Thyroid gland (tissue), 4 donors: Measurements from ENCODE around the gene ALDH1A2. TPM values are rescaled to one million over a fixed set of nuclear protein-coding genes. Genes with fewer than 3 reads are reported as not detected.

Experiments used
- DNase-seq, 2 donors: peaks; one replicate each; pipeline ENCODE4 v3.0.0-alpha.2; 2019
- H3K27ac ChIP-seq, 3 donors: fragments of 200-600 bp; sonication (generic); 1 replicate in 2 of 3; 2 replicates in 1 of 3; pipeline ENCODE4 v1.5.1; 2016 to 2019; ENCODE audit warnings: mild to moderate bottlenecking in 1 of 3, moderate library complexity in 1 of 3
- H3K27me3 ChIP-seq: fragments of 200-600 bp; sonication (generic); one replicate; pipeline ENCODE4 v1.5.1; 2019
- H3K36me3 ChIP-seq, 2 donors: fragments of 200-600 bp; sonication (generic); one replicate each; pipeline ENCODE4 v1.5.1; 2016 to 2019
- H3K4me1 ChIP-seq, 2 donors: fragments of 200-600 bp; sonication (generic); one replicate each; pipeline ENCODE4 v1.5.1; 2017 to 2019
- H3K4me3 ChIP-seq, 3 donors: fragments of 200-600 bp; sonication (generic); replicated peaks in 1 of 3; 1 replicate in 2 of 3; 2 replicates in 1 of 3; pipeline ENCODE4 v1.5.1; 2016; ENCODE audit warnings: mild to moderate bottlenecking in 1 of 3
- H3K9me3 ChIP-seq: fragments of 200-600 bp; sonication (generic); one replicate; pipeline ENCODE4 v1.5.1; 2017
- POLR2A ChIP-seq, 2 donors: fragments of 450-650 bp; IDR thresholded peaks; one replicate each; pipeline ENCODE4 v1.6.1; 2017; ENCODE audit warnings: antibody characterized with exemption in 2 of 2, mild to moderate bottlenecking in 2 of 2, moderate library complexity in 1 of 2
- WGBS, 2 donors: methylation state at CpG; one replicate each; pipeline ENCODE4 v1.1.5; 2017; 5-methylcytosine and 5-hydroxymethylcytosine counted together
- intact Hi-C: fragments of 100-400 bp; cut with DNase I; formaldehyde crosslinking; loops from one replicate; pipeline ENCODE4 v1.15.1; 2023
- total RNA-seq, 4 donors: library from RNA; depleted of rRNA; stranded (reverse); fragments of >200 nt; gene quantifications; one replicate each; pipeline ENCODE4 v1.2.3, GENCODE V29; 2016
- TF ChIP-seq, protein P1 (sequence below), 6 experiments: fragments of 200-600 bp in 3 of 6; fragments of 450-650 bp in 3 of 6; sonication (generic) in 3 of 6; IDR thresholded peaks; one replicate each; pipeline ENCODE4 v1.5.1; 2016 to 2019; ENCODE audit warnings: antibody characterized with exemption in 6 of 6, mild to moderate bottlenecking in 2 of 6, inconsistent platforms in 1 of 6, moderate library complexity in 1 of 6

Gene ALDH1A2
- total RNA-seq, 4 donors from 2014 or later: 0.98 to 12.4 (median 7.3) TPM

DNA sequence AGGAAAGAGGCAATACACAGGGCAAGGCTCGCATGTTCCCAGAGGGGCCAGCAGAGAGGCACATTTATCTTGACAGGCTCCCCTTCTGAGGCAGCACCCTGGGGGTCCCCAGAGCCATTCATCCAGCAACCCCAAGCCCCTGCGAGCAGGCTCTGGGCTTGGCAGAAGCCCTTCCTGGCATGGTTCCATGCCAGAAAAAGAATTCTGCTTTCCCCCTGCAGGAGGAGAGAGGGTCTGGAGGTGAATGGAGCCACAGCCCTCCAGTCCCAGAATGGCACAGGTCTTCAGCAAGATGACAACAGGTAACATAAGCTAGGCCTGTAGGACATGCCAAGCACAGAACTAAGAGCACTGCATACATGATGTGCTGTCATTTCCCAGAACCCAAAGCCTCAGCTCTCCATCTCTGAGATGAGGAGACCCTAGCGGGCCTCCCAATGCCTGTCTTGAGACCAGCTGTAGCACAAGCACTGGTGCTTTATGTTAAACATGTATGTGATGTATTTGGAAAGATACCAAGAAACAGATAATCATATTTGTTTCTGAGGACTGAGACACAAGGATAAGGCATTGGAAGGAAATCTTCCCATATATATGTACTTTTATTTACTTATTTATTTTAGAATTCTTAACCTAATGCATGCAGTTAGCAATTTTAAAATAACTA is 121.6 kb downstream of the ALDH1A2 start:
- Histone ChIP-seq H3K27me3 (no peaks in the 10 kb centered on the region), H3K9me3 (no peaks in the 10 kb centered on the region), H3K4me1 (peaks cover 0 to 3% of the 10 kb centered on the region in 2 donors), H3K27ac (no peak overlapping the region), H3K36me3 (no peaks in the 10 kb centered on the region), H3K4me3 (no peak overlapping the region)
- no peak for DNase-seq
- 86 to 100% methylated on average over 2 to 3 of the region's 3 CpGs for WGBS, 2 donors
- TF ChIP-seq, protein P1, sequence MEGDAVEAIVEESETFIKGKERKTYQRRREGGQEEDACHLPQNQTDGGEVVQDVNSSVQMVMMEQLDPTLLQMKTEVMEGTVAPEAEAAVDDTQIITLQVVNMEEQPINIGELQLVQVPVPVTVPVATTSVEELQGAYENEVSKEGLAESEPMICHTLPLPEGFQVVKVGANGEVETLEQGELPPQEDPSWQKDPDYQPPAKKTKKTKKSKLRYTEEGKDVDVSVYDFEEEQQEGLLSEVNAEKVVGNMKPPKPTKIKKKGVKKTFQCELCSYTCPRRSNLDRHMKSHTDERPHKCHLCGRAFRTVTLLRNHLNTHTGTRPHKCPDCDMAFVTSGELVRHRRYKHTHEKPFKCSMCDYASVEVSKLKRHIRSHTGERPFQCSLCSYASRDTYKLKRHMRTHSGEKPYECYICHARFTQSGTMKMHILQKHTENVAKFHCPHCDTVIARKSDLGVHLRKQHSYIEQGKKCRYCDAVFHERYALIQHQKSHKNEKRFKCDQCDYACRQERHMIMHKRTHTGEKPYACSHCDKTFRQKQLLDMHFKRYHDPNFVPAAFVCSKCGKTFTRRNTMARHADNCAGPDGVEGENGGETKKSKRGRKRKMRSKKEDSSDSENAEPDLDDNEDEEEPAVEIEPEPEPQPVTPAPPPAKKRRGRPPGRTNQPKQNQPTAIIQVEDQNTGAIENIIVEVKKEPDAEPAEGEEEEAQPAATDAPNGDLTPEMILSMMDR (IDR thresholded peaks at IDR 0.05): no peak
- TF ChIP-seq POLR2A (IDR thresholded peaks at IDR 0.05): no peak
- intact Hi-C loops: no loop called here

DNA sequence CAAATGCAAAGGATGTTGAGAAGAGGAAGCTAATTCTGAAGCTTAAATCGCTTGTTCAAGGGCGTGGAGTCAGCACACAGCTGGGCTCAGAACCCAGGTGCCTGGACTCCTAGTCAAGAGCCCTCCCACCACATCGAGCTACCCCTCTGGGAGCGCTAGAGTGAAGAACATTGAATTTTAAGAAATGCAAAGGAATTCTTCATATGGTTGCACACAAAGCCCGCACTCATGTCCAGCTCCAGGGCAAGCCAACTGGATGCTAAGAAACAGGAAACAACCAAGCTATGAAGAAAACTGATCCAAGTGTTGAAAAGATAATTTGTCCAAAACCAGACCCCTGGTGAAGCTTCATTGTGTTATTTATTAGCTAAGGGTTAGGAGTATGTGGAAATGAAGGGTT is 122.3 kb downstream of the ALDH1A2 start:
- DNase-seq: no peak
- TF ChIP-seq, protein P1 (IDR thresholded peaks at IDR 0.05): no peak
- no peak for TF ChIP-seq POLR2A (IDR thresholded peaks at IDR 0.05)
- intact Hi-C loops: no loop called here
- Histone ChIP-seq H3K27me3 (no peaks in the 10 kb centered on the region), H3K9me3 (no peaks in the 10 kb centered on the region), H3K27ac (no peak overlapping the region), H3K4me3 (no peak overlapping the region), H3K36me3 (no peaks in the 10 kb centered on the region), H3K4me1 (peaks cover 0 to 3% of the 10 kb centered on the region in 2 donors)
- WGBS, 2 donors: 90 to 94% methylated on average over 5 of the region's 5 CpGs

DNA sequence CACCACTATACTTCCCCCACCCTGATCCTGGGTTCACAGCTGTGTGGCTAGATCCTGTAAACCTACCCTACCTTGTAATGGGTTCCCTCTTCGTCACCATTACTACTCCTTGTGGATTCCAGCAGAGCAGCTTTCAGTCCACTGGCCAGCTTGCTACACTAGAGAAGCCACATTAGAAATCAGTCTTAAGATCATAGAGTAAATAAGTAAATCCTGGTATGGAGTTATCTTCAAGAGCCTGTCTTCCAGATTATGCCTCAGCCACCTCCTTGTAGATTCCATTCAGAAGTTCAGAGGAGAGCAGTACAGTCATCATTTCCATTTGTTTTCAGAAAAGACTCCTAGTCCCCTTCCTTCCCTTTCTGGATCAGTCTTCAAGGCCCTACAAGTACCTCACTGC is 123.7 kb downstream of the ALDH1A2 start:
- intact Hi-C loops: no loop called here
- no peaks in the 10 kb centered on the region for H3K9me3 ChIP-seq
- DNase-seq: no peak
- no peak overlapping the region for H3K27ac ChIP-seq
- no peak overlapping the region for H3K4me3 ChIP-seq
- H3K36me3 ChIP-seq: no peaks in the 10 kb centered on the region
- TF ChIP-seq, protein P1 (IDR thresholded peaks at IDR 0.05): no peak
- TF ChIP-seq POLR2A (IDR thresholded peaks at IDR 0.05): no peak
- WGBS, 2 donors: 88% methylated on average over 1 of the region's 1 CpG
- no peaks in the 10 kb centered on the region for H3K4me1 ChIP-seq
- no peaks in the 10 kb centered on the region for H3K27me3 ChIP-seq

DNA sequence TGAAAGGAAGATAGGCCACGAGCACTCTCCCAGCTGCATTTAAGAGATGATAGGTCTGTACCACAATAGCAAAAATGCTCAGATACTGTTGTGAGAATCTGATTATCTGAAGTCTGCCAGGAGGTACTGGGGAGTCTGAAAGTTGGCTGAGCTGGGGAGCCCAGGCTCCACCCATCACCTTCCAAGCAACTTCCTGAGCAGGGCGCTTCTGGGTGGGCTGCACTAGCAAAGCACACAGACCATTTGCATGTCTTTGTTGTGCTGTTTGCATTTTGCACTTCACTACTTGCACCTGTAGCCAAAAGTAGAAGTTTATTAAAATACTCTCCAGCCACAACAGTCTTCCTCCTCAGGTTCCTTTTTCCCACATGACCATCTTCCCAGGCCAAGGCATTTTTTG is 133.2 kb downstream of the ALDH1A2 start:
- TF ChIP-seq, protein P1 (IDR thresholded peaks at IDR 0.05): no peak
- no peak for TF ChIP-seq POLR2A (IDR thresholded peaks at IDR 0.05)
- intact Hi-C loops: no loop called here
- Histone ChIP-seq H3K4me1 (no peaks in the 10 kb centered on the region), H3K27ac (no peak overlapping the region), H3K36me3 (no peaks in the 10 kb centered on the region), H3K4me3 (no peak overlapping the region), H3K9me3 (no peaks in the 10 kb centered on the region), H3K27me3 (no peaks in the 10 kb centered on the region)
- DNase-seq: no peak
- 85 to 96% methylated on average over 2 of the region's 2 CpGs for WGBS, 2 donors

DNA sequence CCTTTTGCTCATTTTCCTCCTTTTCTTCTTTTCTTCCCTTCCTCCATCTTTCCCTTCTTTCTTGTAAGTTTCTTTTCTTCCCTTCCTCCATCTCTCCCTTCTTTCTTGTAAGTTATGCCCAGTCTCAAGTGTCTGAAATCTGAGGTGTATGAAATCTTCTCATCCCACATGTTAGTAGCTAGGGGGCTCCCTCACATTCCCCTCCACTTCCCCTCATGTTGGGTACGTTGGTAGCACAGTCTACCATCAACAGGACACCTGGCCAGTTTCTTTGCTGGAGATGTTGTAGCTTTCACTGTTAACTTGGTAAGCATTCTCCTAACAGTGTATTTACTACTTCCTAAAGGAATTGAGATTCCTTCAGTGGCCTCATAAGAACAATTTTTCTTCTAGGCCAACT is 133.9 kb downstream of the ALDH1A2 start:
- Histone ChIP-seq H3K27ac (no peak overlapping the region), H3K9me3 (no peaks in the 10 kb centered on the region), H3K27me3 (no peaks in the 10 kb centered on the region), H3K4me1 (no peaks in the 10 kb centered on the region), H3K4me3 (no peak overlapping the region), H3K36me3 (no peaks in the 10 kb centered on the region)
- 84 to 86% methylated on average over 1 of the region's 1 CpG for WGBS, 2 donors
- TF ChIP-seq, protein P1 (IDR thresholded peaks at IDR 0.05): no peak
- no peak for TF ChIP-seq POLR2A (IDR thresholded peaks at IDR 0.05)
- no peak for DNase-seq
- intact Hi-C loops: no loop called here
